GM12878 (cell line): Measurements from ENCODE around the gene TAF11L2. TPM values are rescaled to one million over a fixed set of nuclear protein-coding genes. Genes with fewer than 3 reads are reported as not detected.

Experiments used
- ATAC-seq: fragments of 200-7000 bp; cut with Tn5 transposase; 3 replicates; pipeline ENCODE4 v1.9.1; 2020; ENCODE audit warnings: mild to moderate bottlenecking, moderate library complexity
- BruUV-seq: library from RNA; stranded (reverse); fragments of 400-500 nt; replicated peaks from 2 replicates; lab custom pipeline; 2021; lab: Mats Ljungman, UMichigan
- CTCF ChIA-PET: fragments of 300-600 bp; sonication (Branson Sonifier 250); formaldehyde crosslinking; extraction: SDS; loops from one replicate; lab custom pipeline; 2021; ENCODE audit warnings: inconsistent platforms; lab: Yijun Ruan, JAX
- POLR2A ChIA-PET: fragments of 350-600 bp; formaldehyde crosslinking; extraction: SDS; loops from one replicate; lab custom pipeline; 2021; ENCODE audit warnings: inconsistent platforms; lab: Charles Lee
- RAD21 ChIA-PET: fragments of 300-600 bp; sonication (Branson Sonifier 250); formaldehyde crosslinking; loops from one replicate; lab custom pipeline; 2023; ENCODE audit warnings: antibody characterized with exemption; ENCODE audit not compliant: unreplicated experiment; lab: Charles Lee
- SMC1A ChIA-PET: fragments of 300-600 bp; sonication (Branson Sonifier 250); formaldehyde crosslinking; loops from one replicate; lab custom pipeline; 2023; ENCODE audit not compliant: unreplicated experiment, uncharacterized antibody; lab: Charles Lee
- DNase-seq: peaks from one replicate; pipeline ENCODE4 v3.0.0-alpha.2; 2011; ENCODE audit warnings: low read depth, low spot score
- FAIRE-seq: peaks from 3 replicates; lab custom pipeline; 2011; peaks lifted over from hg19 to GRCh38; lab: Jason Lieb, UNC
- H2AFZ ChIP-seq: 2 replicates; pipeline ENCODE4 v1.6.0; 2011; ENCODE audit warnings: low read depth, low read length, control low read depth; ENCODE audit not compliant: control insufficient read depth
- H3K27ac ChIP-seq: 2 replicates; pipeline ENCODE4 v1.5.1; 2011; ENCODE audit warnings: control low read depth; ENCODE audit not compliant: control insufficient read depth, insufficient read depth
- H3K27me3 ChIP-seq, 2 experiments: replicated peaks in 1 of 2; 2 replicates each; pipeline versions ENCODE4 v1.6.0 to v1.6.1; 2011; ENCODE audit warnings: low read length in 1 of 2; ENCODE audit not compliant: control insufficient read depth in 2 of 2, insufficient read depth in 2 of 2
- H3K36me3 ChIP-seq, 2 experiments: 2 replicates each; pipeline ENCODE4 v1.5.1; 2011; ENCODE audit warnings: low read length in 1 of 2; ENCODE audit not compliant: control insufficient read depth in 2 of 2, insufficient read depth in 2 of 2
- H3K4me1 ChIP-seq: 2 replicates; pipeline ENCODE4 v1.6.1; 2011; ENCODE audit warnings: mild to moderate bottlenecking, low read length, moderate library complexity, mixed read lengths; ENCODE audit not compliant: control insufficient read depth, insufficient read depth
- H3K4me2 ChIP-seq: 2 replicates; pipeline ENCODE4 v1.6.0; 2011; ENCODE audit warnings: control low read depth; ENCODE audit not compliant: control insufficient read depth, insufficient read depth
- H3K4me3 ChIP-seq: fragments of 200-600 bp; sonication (generic); 2 replicates; pipeline ENCODE4 v1.5.1; 2016
- H3K79me2 ChIP-seq: 2 replicates; pipeline ENCODE4 v1.6.0; 2011; ENCODE audit warnings: low read length; ENCODE audit not compliant: control insufficient read depth, insufficient read depth
- H3K9ac ChIP-seq: 2 replicates; pipeline ENCODE4 v1.8.0; 2011; ENCODE audit warnings: low read length, control low read depth, mixed read lengths; ENCODE audit not compliant: control insufficient read depth, insufficient read depth
- H3K9me3 ChIP-seq: replicated peaks from 3 replicates; pipeline ENCODE4 v1.5.1; 2011; ENCODE audit warnings: mild to moderate bottlenecking, low read length; ENCODE audit not compliant: control insufficient read depth, insufficient read depth
- H4K20me1 ChIP-seq: 2 replicates; pipeline ENCODE4 v1.6.0; 2011; ENCODE audit not compliant: control insufficient read depth, insufficient read depth
- CBX5 ChIP-seq: sonication (generic); IDR thresholded peaks from 2 replicates; pipeline ENCODE4 v1.6.1; 2016; ENCODE audit warnings: low read depth, moderate library complexity, mild to moderate bottlenecking, inconsistent platforms
- CEBPB ChIP-seq, 2 experiments: fragments of 150-350 bp in 1 of 2; IDR thresholded peaks; 2 replicates each; pipeline ENCODE4 v1.6.1; 2012 to 2014; ENCODE audit warnings: low read depth in 2 of 2, low read length in 2 of 2, borderline replicate concordance in 1 of 2, inconsistent platforms in 1 of 2
- CHD1 ChIP-seq: IDR thresholded peaks from 2 replicates; pipeline ENCODE4 v1.6.1; 2012; ENCODE audit warnings: low read depth, low read length, improper control_type of control experiment
- CHD2 ChIP-seq: IDR thresholded peaks from 2 replicates; pipeline ENCODE4 v1.6.1; 2011; ENCODE audit warnings: low read depth, low read length, improper control_type of control experiment, borderline replicate concordance
- EP300 ChIP-seq, 2 experiments: fragments of 150-350 bp in 1 of 2; IDR thresholded peaks; 2 replicates each; pipeline ENCODE4 v1.6.1; 2011 to 2012; ENCODE audit warnings: low read depth in 2 of 2, low read length in 2 of 2, borderline replicate concordance in 1 of 2, improper control_type of control experiment in 1 of 2, inconsistent platforms in 1 of 2; ENCODE audit not compliant: control insufficient read depth in 1 of 2
- HSF1 ChIP-seq: fragments of 150-350 bp; IDR thresholded peaks from 2 replicates; pipeline ENCODE4 v1.6.1; 2014; ENCODE audit warnings: mild to moderate bottlenecking, low read depth, low read length
- IKZF2 ChIP-seq, 2 experiments: fragments of 450-650 bp; IDR thresholded peaks; 2 replicates each; pipeline ENCODE4 v1.6.1; 2017; ENCODE audit warnings: mild to moderate bottlenecking in 2 of 2, moderate library complexity in 2 of 2
- MYB ChIP-seq: fragments of 150-350 bp; IDR thresholded peaks from 2 replicates; pipeline ENCODE4 v1.6.1; 2014; ENCODE audit warnings: mild to moderate bottlenecking, low read depth, low read length, borderline replicate concordance
- RAD51 ChIP-seq: fragments of 450-650 bp; IDR thresholded peaks from 2 replicates; pipeline ENCODE4 v1.6.1; 2016; ENCODE audit warnings: moderate library complexity, mild to moderate bottlenecking, inconsistent platforms
- ZNF687 ChIP-seq: fragments of 450-650 bp; IDR thresholded peaks from 2 replicates; pipeline ENCODE4 v1.6.1; 2017; ENCODE audit warnings: mild to moderate bottlenecking, moderate library complexity
- in situ Hi-C: fragments of 300-500 bp; cut with MboI; formaldehyde crosslinking; loops from 9 replicates; pipeline ENCODE4 v1.14.3; 2018; ENCODE audit warnings: mixed read lengths
- intact Hi-C: fragments of 100-400 bp; cut with micrococcal nuclease; formaldehyde crosslinking; loops from one replicate; pipeline ENCODE4 v1.14.2; 2022; ENCODE audit not compliant: unreplicated experiment
- polyA plus RNA-seq, 11 experiments: library from polyadenylated mRNA; depleted of rRNA in 4 of 11; unstranded in 6 of 11; stranded (reverse) in 5 of 11; fragments of >200 nt; fragmentation: Nextera tagmentation in 4 of 11; fragmentation: Illumina TruSeq in 1 of 11; extraction: Ambion mirVana in 4 of 11; extraction: Trizol in 1 of 11; gene quantifications; 1 replicate in 1 of 11; 2 replicates in 10 of 11; pipeline versions ENCODE4 v1.2.1 to v1.2.3, GENCODE V29; 2011 to 2016; ENCODE audit warnings: inconsistent platforms in 2 of 11, missing spikeins in 2 of 11, low read depth in 1 of 11
- total RNA-seq, 4 experiments: library from RNA; depleted of rRNA in 3 of 4; stranded (reverse); fragments of >200 nt in 3 of 4; fragmentation: Illumina TruSeq in 1 of 4; extraction: Trizol in 1 of 4; gene quantifications; 2 replicates each; pipeline versions ENCODE4 v1.2.1 to v1.2.3, GENCODE V29; 2013 to 2021

Gene TAF11L2
- total and polyA plus RNA-seq, 10 of the 15 experiments (the other 5 are each of a cell fraction or from before 2014, with no cell fraction given), result not detected

- in situ Hi-C loops, result no loop called here
Observed at GRCh38 chr5:17470064-17470463, 28.0 kb upstream of the TAF11L2 start.

More at GRCh38 chr5:17470064-17470463, 28.0 kb upstream of the TAF11L2 start:
- no peaks in the 10 kb centered on the region for H3K4me1 ChIP-seq
- DNase-seq (no peak), FAIRE-seq (no peak), ATAC-seq (no peak)
- RAD21 ChIA-PET, result no interaction called here
- CTCF ChIA-PET, result interaction anchor here (2.9 kb wide), 1 partner anchor 253 kb away, joined by 13 read pairs; the partner anchor contains the start of gene BASP1
- H2AFZ ChIP-seq, result no peak overlapping the region
- no peaks in the 10 kb centered on the region for H3K36me3 ChIP-seq
- no peaks in the 10 kb centered on the region for H3K9me3 ChIP-seq
- no peaks in the 10 kb centered on the region for H3K27me3 ChIP-seq
- no peak overlapping the region for H3K4me3 ChIP-seq
- H3K27ac ChIP-seq, result no peak overlapping the region
- SMC1A ChIA-PET, result no interaction called here
- TF ChIP-seq RAD51, result no peak
- no peak for TF ChIP-seq IKZF2 (IDR thresholded peaks at IDR 0.05)
- TF ChIP-seq MYB, result no peak
- no peak for TF ChIP-seq HSF1
- no peak for TF ChIP-seq CHD2
- no peak for TF ChIP-seq ZNF687
- no peak for TF ChIP-seq EP300 (IDR thresholded peaks at IDR 0.05; ENCODE audit: borderline replicate concordance in 1 of 2, control insufficient read depth in 1 of 2, low read depth in 2 of 2, low read length in 2 of 2)
- TF ChIP-seq CEBPB (IDR thresholded peaks at IDR 0.05; ENCODE audit: borderline replicate concordance in 1 of 2, low read depth in 2 of 2, low read length in 2 of 2), result no peak
- TF ChIP-seq CBX5, result no peak
- no peak for TF ChIP-seq CHD1
- H3K79me2 ChIP-seq, result no peaks in the 10 kb centered on the region
- no peaks in the 10 kb centered on the region for H4K20me1 ChIP-seq
- intact Hi-C loops, result no loop called here
- no TSS peak for BruUV-seq
- no peak overlapping the region for H3K4me2 ChIP-seq
- H3K9ac ChIP-seq, result no peak overlapping the region
- POLR2A ChIA-PET, result no interaction called here
